Activated T-cell treated with anti-CD3 and anti-CD28 coated beads, Interleukin-2, amount 50 U/mL, for 1 hour (primary cell): ENCODE data around the gene ADCY4.
"Not testable (repeated sequence)": the region's sequence is repeated elsewhere in the genome, so short reads cannot be mapped to it uniquely, and the experiment has no call there.

ENCODE experiments used
- DNase-seq: peaks from one replicate; pipeline ENCODE4 v3.0.0-alpha.2; 2020

The ADCY4 gene

DNA sequence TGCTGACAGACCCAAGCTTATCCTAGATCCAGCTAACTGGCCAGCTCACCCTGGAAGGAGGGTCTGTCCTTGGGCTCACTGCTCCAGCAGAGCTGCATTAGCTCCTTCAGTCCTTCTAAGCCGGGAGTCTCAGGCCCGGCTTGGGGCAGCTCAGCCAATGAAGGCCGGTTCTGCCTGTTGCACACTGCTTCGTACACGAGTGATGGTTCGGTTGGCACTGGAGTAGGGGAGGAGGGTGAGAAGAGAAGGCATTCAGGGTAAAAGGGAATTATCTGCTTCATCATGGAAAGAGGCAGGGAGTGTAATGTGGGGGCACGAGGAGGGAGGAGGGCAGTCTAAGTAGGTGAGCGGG, 2.9 kb upstream of the ADCY4 start:
- no peak for DNase-seq

DNA sequence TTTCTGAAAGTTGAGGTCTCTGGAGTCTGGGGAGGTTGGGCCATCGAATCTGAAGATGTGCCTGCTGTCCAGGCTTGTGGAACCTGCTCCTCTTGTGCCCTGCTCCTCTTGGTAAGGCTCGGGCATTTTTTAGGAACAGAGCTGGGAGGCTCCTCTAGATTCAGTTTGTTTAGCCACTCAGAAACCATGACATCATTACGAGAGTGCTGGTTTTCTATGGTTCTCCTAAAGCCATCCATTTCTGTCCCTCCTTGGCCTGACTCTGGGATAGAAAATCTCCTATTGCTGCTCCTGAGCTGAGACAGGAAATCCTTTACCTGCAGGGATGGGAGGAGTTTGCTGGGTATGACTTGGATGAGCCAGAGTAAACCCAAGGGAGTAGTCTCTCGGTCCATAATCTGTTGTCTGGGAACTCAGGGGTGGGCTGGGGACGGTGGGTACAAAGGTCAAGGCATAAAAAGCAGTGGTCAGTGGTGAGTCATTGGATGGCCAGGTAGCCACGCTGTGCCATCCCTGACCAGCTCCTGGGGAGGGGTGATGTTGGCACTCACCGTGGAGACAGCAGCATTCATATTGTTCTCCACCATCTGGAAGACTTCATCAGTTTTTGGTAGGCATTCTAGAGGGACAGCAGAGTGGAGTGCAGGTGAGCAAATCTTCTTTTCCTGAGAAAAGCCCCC, 2.4 kb upstream of the ADCY4 start:
- no peak for DNase-seq

- DNase-seq = no peak
These were observed 745 bp upstream of the ADCY4 start for GRCh38 chr14:24335461-24336171.

GRCh38 chr14:24332268-24332993, 2.4 kb downstream of the ADCY4 start:
- DNase-seq = peak; percentile 80

DNA sequence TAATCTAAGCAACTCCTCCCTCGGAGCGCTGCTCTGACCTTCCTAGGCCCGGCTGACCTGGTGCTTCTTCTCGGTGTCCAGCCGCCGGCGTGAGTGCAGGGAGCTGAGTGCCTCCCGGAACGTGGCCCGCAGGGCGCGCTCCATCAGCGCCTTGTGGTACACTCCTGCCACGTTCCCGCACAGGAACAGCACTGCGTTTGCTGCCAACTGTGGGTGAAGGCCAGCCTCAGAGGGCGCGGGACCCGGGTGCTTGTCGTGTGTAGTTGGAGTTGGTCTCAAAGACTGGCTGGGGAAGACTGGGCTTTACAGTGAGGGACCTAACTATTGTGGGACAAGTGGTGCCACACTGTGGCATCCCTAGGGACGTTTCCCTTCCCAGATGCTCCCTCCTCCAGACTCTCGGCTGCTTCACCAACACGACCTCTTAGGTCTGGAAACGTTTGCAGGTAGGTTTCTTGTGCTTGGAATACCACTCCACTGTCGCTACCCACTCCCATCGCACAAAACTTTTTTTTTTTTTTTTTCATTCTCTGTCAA, 3.1 kb downstream of the ADCY4 start:
- DNase-seq = no peak

DNA sequence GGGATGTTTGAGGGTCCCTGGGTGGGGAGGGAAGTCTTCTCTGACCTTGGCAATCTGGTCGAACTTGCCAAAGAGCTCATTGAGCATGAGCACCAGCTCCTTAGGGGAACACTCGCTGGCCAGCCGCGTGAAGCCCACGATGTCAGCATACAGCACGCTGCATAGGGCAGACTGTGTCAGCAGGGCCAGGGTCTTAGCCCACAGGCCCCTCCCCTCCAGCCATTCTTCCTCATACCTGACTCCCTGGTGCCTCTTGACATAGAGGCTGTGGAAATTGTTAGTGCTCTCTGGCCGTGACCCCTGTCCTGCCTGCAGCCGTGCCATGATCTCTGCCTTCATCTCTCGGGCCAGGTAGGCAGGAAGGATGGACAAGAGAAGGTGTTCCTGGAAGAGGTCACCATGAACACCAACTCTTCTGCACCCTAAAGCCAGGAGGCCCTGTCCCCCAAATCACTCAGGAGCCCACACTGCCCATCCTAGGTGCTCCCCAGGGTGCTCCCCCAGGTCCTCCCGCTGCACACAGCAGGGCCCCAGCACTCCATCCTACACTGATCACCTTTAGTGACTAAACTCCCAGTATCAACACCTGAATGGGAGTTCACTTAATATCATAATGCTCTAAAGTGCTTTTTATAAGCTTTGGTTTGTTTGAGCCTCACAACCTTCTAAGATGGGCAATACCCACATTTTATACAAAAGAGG, 3.7 kb downstream of the ADCY4 start:
- DNase-seq = no peak

GRCh38 chr14:24329736-24330135, 5.1 kb downstream of the ADCY4 start:
- DNase-seq = peak; percentile 53

DNA sequence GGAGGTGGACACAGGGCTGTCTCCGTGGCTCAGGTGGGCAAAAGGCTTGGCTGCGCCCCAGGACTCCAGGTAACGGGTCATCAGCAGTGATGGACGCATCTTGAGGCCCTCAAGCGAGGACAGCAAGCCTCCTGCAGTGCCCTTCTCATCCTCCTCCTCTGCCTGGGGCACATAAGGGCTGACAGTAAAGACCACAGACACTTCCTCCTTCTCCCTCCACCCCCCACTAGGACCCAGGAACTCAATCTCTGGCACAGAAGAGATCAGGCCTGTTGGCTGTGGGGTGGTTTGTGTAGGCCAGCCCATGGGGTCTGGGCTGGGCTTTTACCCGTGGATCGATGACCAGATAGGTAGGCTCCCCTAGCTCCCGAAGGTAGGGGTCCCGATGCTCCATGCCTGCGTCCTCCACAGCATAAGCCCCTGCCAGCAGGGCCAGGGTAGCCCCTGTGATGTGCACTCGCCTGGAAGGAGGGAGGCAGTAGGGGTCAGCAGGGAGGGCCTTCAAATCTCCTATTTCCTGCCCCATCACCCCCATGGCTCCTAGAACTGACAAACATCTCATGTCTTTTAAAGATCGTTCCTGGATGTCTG, 5.7 kb downstream of the ADCY4 start:
- no peak for DNase-seq

GRCh38 chr14:24327914-24328313, 7.0 kb downstream of the ADCY4 start:
- DNase-seq = not testable (repeated sequence)

- DNase-seq = no peak
These were observed 7.6 kb downstream of the ADCY4 start for GRCh38 chr14:24327303-24327702.

DNA sequence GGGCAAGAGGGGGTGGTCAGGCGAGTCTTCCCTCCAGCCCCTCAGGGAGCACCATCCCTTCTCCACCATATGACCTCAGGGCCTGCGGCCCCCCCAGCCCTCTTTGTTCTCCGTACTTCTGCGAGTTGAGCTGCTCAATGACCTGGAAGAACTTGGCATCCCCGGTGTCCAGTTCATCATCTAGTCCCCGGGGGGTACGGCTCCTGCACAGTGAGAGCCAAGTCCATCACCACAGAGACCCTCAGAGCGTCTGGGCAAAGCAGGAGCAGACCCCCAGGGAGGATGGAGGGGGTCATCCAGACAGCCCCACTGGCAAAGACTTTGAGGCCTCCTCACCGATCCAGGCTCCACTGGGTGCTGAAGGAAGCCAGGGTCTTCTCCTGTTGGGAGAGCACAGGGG, 8.9 kb downstream of the ADCY4 start:
- DNase-seq = no peak

GRCh38 chr14:24325041-24325530, 9.8 kb downstream of the ADCY4 start:
- DNase-seq = no peak

- DNase-seq = no peak
These were observed 10.8 kb downstream of the ADCY4 start for GRCh38 chr14:24324024-24324423.

DNA sequence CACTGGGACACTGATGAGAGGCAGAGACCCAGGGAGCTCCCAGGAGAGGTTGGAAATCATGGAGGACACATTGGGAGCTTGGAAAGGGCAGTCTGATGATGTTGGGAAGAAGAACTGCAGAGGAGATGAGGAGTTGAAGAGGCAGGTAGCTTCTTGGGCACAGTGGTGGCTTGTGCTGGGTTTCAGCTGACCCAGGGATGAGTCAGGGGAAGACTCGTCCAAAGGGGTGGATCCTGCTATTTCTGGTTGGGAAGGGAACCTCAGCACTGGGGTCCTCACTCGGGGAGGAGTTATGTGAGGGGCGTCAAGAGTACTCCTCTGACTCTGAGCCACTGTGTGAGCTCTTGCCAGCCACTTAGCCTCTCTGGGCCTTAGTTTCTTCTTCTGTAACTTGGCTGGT, 11.5 kb downstream of the ADCY4 start:
- DNase-seq = no peak

DNA sequence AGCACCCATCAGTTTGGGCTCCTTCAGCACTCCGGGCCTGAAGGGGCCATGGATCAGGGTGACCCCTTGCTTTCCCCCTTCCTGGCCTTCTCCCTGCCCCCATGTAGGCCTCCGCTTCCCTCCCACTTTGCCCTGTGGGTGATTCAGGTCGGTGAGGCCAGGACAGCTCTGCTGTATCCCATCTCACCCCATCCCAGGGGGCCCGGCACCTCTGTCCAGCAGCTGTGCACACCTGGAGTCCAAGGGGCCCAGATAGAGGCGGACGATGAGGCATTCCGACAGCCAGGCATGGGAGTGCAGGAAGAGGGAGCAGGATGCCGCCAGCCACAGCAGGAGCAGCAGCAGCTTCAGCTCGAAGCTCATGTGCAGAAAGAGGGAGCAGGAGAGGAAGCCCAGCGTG, 12.2 kb downstream of the ADCY4 start:
- no peak for DNase-seq

- DNase-seq = no peak
These were observed 13.5 kb downstream of the ADCY4 start for GRCh38 chr14:24321212-24321975.

DNA sequence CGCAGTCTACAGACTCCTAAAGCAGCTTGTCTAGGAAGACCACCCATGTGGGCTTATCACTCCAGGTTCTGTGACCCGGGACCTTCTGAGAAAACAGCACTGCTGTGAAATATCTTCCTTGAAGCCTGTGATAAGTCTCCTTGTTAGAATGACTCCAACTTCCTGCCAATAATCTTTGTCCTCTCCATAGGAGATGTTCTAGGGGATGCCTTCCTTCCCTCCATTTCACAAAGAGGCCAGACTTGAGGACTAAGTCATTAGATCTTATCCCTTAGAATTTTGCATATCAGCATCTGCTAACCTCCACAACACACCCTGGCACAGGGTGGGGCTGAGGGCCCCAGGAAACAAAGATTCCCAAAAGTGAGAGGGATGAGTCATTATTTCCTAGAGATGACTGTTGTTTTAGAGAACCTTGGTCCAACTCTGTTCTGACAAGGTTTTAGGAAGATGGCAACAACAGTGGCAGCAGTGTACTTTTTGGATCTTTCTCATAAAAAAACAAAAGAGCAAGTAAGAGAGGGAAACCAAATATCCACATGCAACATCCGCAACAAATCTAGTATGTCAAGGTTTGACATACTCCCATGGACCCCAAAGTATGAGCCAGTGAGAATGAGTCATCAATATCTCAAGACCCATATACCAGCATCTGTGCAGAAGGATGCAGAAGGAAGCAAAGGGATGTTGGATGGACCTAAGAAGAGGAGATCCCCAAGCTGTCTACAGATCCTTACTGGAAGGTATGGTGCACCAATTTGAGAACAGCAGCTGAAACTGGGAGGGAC, 17.5 kb downstream of the ADCY4 start:
- DNase-seq = no peak

DNA sequence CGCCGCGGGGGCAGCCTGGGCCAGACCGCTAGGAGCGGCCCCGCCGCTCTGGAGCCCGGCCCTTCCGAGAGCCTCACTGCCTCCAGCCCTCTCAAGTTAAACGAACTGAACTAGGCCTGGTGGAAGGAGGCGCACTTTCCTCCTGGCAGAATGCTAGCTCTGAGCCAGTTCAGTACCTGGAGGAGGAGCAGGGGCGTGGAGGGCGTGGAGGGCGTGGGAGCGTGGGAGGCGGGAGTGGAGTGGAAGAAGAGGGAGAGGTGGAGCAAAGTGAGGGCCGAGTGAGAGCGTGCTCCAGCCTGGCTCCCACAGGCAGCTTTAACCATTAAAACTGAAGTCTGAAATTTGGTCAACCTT, 18.3 kb downstream of the ADCY4 start:
- DNase-seq = no peak

GRCh38 chr14:24315807-24316596, 18.9 kb downstream of the ADCY4 start:
- DNase-seq = no peak

DNA sequence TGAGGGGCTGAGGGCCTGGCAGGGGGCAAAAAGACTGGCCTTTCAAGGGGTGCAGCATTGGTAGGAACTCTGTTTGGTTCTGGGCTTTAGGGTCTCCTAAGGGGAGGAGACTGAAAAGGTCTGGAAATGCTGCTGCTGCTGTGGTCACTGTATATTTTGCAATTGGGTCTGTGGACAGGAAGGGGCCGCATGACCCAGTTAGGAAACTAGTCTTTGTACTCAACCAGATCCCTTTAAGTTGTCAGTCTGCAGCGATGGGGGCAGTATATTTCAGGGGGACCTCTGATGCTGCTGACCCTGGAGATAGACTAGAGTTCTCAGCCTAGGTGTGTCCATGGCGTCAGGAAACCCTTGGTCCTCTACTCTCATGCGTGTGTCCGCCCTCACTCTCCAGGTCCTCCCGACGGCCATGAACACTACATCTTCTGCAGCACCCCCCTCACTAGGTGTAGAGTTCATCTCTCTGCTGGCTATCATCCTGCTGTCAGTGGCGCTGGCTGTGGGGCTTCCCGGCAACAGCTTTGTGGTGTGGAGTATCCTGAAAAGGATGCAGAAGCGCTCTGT, 19.5 kb downstream of the ADCY4 start:
- no peak for DNase-seq
